ENCODE measurements around the gene RELL2. TPM values are rescaled to one million over a fixed set of nuclear protein-coding genes. Genes with fewer than 3 reads are reported as not detected.
A peak's percentile ranks its signal among the peaks of the same experiment; 100 is the strongest.
"Not testable (repeated sequence)": the region's sequence is repeated elsewhere in the genome, so short reads cannot be mapped to it uniquely, and the experiment has no call there.

The RELL2 gene
- total RNA-seq, 3 donors from 2014 or later (not counting 1 experiment from before 2014, with no cell fraction given): 5.7 to 6.6 (median 6.1) TPM

- H3K36me3 ChIP-seq (ENCODE audit: control insufficient read depth, insufficient read depth, low read length): peaks cover 6% of the 10 kb centered on the region
- H3K36me3 Mint-ChIP-seq: no peaks in the 10 kb centered on the region
- H3K9me3 Mint-ChIP-seq: no peaks in the 10 kb centered on the region
- H3K4me1 ChIP-seq (ENCODE audit: control insufficient read depth, insufficient read depth, low read length): peaks cover 48% of the 10 kb centered on the region
- DNase-seq (no peak), ATAC-seq (no peak)
- H3K27me3 ChIP-seq (ENCODE audit: control insufficient read depth, insufficient read depth, low read length): no peaks in the 10 kb centered on the region
- H3K4me3 Mint-ChIP-seq: peak overlapping the region; percentile 81
- H3K27ac ChIP-seq (ENCODE audit: low read length): peak overlapping the region; percentile 90
- H3K9me3 ChIP-seq (ENCODE audit: control insufficient read depth, insufficient read depth, low read length): no peaks in the 10 kb centered on the region
- H3K4me1 Mint-ChIP-seq: peaks cover 86 to 91% of the 10 kb centered on the region in 2 donors
- intact Hi-C loops (cut with micrococcal nuclease): no loop called here
- H3K4me3 ChIP-seq (ENCODE audit: low read length): no peak overlapping the region
- peak overlapping the region; percentile 95 to 96 for H3K27ac Mint-ChIP-seq
- TF ChIP-seq CTCF (IDR thresholded peaks at IDR 0.05): no peak
- WGBS (ENCODE audit: insufficient coverage): 86% methylated on average over 2 of the region's 2 CpGs
- H3K27me3 Mint-ChIP-seq (ENCODE audit: low read depth in 2 of 2): no peaks in the 10 kb centered on the region
Measured at GRCh38 chr5:141608046-141608445, 28.8 kb upstream of the RELL2 start.

- H3K4me3 ChIP-seq (ENCODE audit: low read length): no peak overlapping the region
- Mint-ChIP-seq H3K27ac (peak overlapping the region; percentile 95 to 96), H3K36me3 (no peaks in the 10 kb centered on the region), H3K9me3 (no peaks in the 10 kb centered on the region), H3K27me3 (ENCODE audit: low read depth in 2 of 2) (no peaks in the 10 kb centered on the region), H3K4me3 (peak overlapping the region; percentile 81), H3K4me1 (peaks cover 90 to 91% of the 10 kb centered on the region in 2 donors)
- no peak for ATAC-seq
- no peaks in the 10 kb centered on the region for H3K27me3 ChIP-seq (ENCODE audit: control insufficient read depth, insufficient read depth, low read length)
- peaks cover 43% of the 10 kb centered on the region for H3K4me1 ChIP-seq (ENCODE audit: control insufficient read depth, insufficient read depth, low read length)
- DNase-seq: no peak
- no peak for TF ChIP-seq CTCF (IDR thresholded peaks at IDR 0.05)
- no CpG with 5 or more reads among the region's 1 CpG for WGBS (ENCODE audit: insufficient coverage)
- no peaks in the 10 kb centered on the region for H3K9me3 ChIP-seq (ENCODE audit: control insufficient read depth, insufficient read depth, low read length)
- peaks cover 6% of the 10 kb centered on the region for H3K36me3 ChIP-seq (ENCODE audit: control insufficient read depth, insufficient read depth, low read length)
- H3K27ac ChIP-seq (ENCODE audit: low read length): peak overlapping the region; percentile 90
- intact Hi-C loops (cut with micrococcal nuclease): no loop called here
Measured at GRCh38 chr5:141608557-141608956, 28.2 kb upstream of the RELL2 start.

GRCh38 chr5:141609044-141609443 lies 27.8 kb upstream of the RELL2 start:
- H3K4me1 Mint-ChIP-seq: peaks cover 90 to 91% of the 10 kb centered on the region in 2 donors
- DNase-seq (no peak), ATAC-seq (no peak)
- Histone ChIP-seq H3K36me3 (ENCODE audit: control insufficient read depth, insufficient read depth, low read length) (peaks cover 6% of the 10 kb centered on the region), H3K27me3 (ENCODE audit: control insufficient read depth, insufficient read depth, low read length) (no peaks in the 10 kb centered on the region), H3K27ac (ENCODE audit: low read length) (peak overlapping the region; percentile 90), H3K4me1 (ENCODE audit: control insufficient read depth, insufficient read depth, low read length) (peaks cover 42% of the 10 kb centered on the region), H3K9me3 (ENCODE audit: control insufficient read depth, insufficient read depth, low read length) (no peaks in the 10 kb centered on the region), H3K4me3 (ENCODE audit: low read length) (no peak overlapping the region)
- H3K27ac Mint-ChIP-seq: peak overlapping the region; percentile 95 to 96
- 74% methylated on average over 3 of the region's 3 CpGs for WGBS (ENCODE audit: insufficient coverage)
- intact Hi-C loops (cut with micrococcal nuclease): no loop called here
- no peaks in the 10 kb centered on the region for H3K9me3 Mint-ChIP-seq
- H3K4me3 Mint-ChIP-seq: peak overlapping the region; percentile 81
- H3K27me3 Mint-ChIP-seq (ENCODE audit: low read depth in 2 of 2): no peaks in the 10 kb centered on the region
- no peak for TF ChIP-seq CTCF (IDR thresholded peaks at IDR 0.05)
- no peaks in the 10 kb centered on the region for H3K36me3 Mint-ChIP-seq

GRCh38 chr5:141609921-141610320 lies 26.9 kb upstream of the RELL2 start:
- H3K27me3 Mint-ChIP-seq (ENCODE audit: low read depth in 2 of 2); H3K36me3 ChIP-seq (ENCODE audit: control insufficient read depth, insufficient read depth, low read length); H3K27me3 ChIP-seq (ENCODE audit: control insufficient read depth, insufficient read depth, low read length); ATAC-seq; H3K4me3 ChIP-seq (ENCODE audit: low read length); H3K36me3 Mint-ChIP-seq; intact Hi-C loops (cut with micrococcal nuclease); H3K9me3 Mint-ChIP-seq; H3K9me3 ChIP-seq (ENCODE audit: control insufficient read depth, insufficient read depth, low read length); DNase-seq: not testable (repeated sequence)
- H3K27ac Mint-ChIP-seq: peak overlapping the region; percentile 95 to 96
- H3K4me1 ChIP-seq (ENCODE audit: control insufficient read depth, insufficient read depth, low read length): peaks cover 39% of the 10 kb centered on the region
- peak overlapping the region; percentile 15 for H3K27ac ChIP-seq (ENCODE audit: low read length)
- H3K4me1 Mint-ChIP-seq: peaks cover 90 to 91% of the 10 kb centered on the region in 2 donors
- 93% methylated on average over 6 of the region's 7 CpGs for WGBS (ENCODE audit: insufficient coverage)
- H3K4me3 Mint-ChIP-seq: peak overlapping the region; percentile 81

Measured in natural killer cell (primary cell).